Testis (tissue), 2 donors: ENCODE data around the gene PSMD2.

ENCODE experiments used
- POLR2A ChIP-seq: fragments of 450-650 bp; IDR thresholded peaks from one replicate; pipeline ENCODE4 v1.6.1; 2017; ENCODE audit warnings: antibody characterized with exemption, mild to moderate bottlenecking, moderate library complexity
- TF ChIP-seq, protein P1 (sequence below), 3 experiments: fragments of 450-650 bp in 2 of 3; fragments of 200-600 bp in 1 of 3; sonication (generic) in 1 of 3; IDR thresholded peaks; one replicate each; pipeline ENCODE4 v1.5.1; 2016 to 2019; ENCODE audit warnings: antibody characterized with exemption in 3 of 3, mild to moderate bottlenecking in 2 of 3, moderate library complexity in 1 of 3

DNA sequence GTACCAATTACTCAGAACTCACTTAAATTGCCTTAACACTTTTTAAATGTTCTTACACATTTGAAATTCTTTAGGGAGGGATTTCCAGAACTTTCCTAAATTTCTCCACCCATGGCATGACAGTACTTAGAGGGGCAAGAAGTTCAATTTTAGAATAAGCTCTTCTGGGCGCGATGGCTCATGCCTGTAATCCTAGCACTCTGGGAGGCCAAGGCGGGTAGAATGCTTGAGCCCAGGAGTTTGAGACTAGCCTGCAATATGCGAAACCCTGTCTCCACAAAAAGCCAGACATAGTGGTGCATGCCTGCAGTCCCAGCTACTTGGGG is 49.0 kb downstream of the PSMD2 start:
- TF ChIP-seq, protein P1, sequence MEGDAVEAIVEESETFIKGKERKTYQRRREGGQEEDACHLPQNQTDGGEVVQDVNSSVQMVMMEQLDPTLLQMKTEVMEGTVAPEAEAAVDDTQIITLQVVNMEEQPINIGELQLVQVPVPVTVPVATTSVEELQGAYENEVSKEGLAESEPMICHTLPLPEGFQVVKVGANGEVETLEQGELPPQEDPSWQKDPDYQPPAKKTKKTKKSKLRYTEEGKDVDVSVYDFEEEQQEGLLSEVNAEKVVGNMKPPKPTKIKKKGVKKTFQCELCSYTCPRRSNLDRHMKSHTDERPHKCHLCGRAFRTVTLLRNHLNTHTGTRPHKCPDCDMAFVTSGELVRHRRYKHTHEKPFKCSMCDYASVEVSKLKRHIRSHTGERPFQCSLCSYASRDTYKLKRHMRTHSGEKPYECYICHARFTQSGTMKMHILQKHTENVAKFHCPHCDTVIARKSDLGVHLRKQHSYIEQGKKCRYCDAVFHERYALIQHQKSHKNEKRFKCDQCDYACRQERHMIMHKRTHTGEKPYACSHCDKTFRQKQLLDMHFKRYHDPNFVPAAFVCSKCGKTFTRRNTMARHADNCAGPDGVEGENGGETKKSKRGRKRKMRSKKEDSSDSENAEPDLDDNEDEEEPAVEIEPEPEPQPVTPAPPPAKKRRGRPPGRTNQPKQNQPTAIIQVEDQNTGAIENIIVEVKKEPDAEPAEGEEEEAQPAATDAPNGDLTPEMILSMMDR (IDR thresholded peaks at IDR 0.05): no peak
- TF ChIP-seq POLR2A: no peak
